MM.1S (cell line): ENCODE data around the gene ZNF174.

Experiments
- CTCF ChIP-seq: fragments of 300-600 bp; sonication (generic); IDR thresholded peaks from 2 replicates; pipeline ENCODE4 v1.5.1; 2016; ENCODE audit warnings: antibody characterized with exemption, low read length, mixed read lengths
- EZH2 ChIP-seq: fragments of 300-600 bp; sonication (generic); optimal IDR thresholded peaks from 2 replicates; pipeline ENCODE3; 2017; ENCODE audit warnings: low read depth, mild to moderate bottlenecking, antibody characterized with exemption, low read length, mixed read lengths
- EZH2phosphoT487 ChIP-seq: fragments of 300-600 bp; sonication (generic); IDR thresholded peaks from 2 replicates; pipeline ENCODE4 v1.6.1; 2018; ENCODE audit warnings: antibody characterized with exemption, low read length

- no peak for TF ChIP-seq CTCF
- no peak for TF ChIP-seq EZH2phosphoT487
- TF ChIP-seq EZH2, result no peak
Observed at GRCh38 chr16:3439637-3440036, 38.6 kb downstream of the ZNF174 start.
